TTC549 (cell line): ENCODE data around the gene OR52N4.
"Not testable (repeated sequence)": the region's sequence is repeated elsewhere in the genome, so short reads cannot be mapped to it uniquely, and the experiment has no call there.

Experiments
- FAIRE-seq: peaks from 2 replicates; lab custom pipeline; 2012; peaks lifted over from hg19 to GRCh38; lab: Jason Lieb, UNC

The OR52N4 gene

GRCh38 chr11:5753943-5754342 lies at the start of gene OR52N4:
Gene OR52N4, plus strand, starts transcription at chr11:5754243. Its CDS starts 498 bp downstream, at chr11:5754741.
- no peak for FAIRE-seq

DNA sequence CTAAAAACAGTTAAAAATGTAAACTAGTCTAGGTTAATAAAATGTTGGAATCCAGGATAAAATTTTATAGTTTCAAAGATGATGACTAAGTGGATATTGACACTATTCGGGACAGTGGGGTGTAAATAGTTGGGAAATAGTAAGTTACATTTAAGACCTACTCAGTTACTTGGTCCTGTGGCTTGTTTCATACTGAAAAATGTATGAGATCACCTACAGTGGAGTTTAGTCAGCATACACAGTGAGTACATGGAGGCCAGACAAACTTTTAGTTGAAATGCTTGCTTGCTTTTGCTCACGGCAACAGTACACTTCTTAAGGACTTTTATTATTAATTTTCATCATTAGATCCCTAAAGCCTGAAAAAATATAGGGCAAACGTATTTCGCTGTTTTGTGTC lies 48.4 kb upstream of the OR52N4 start:
- no peak for FAIRE-seq

- no peak for FAIRE-seq
These were observed 41.5 kb upstream of the OR52N4 start for GRCh38 chr11:5712507-5712906.

- no peak for FAIRE-seq
These were observed 40.3 kb upstream of the OR52N4 start for GRCh38 chr11:5713695-5714094.

DNA sequence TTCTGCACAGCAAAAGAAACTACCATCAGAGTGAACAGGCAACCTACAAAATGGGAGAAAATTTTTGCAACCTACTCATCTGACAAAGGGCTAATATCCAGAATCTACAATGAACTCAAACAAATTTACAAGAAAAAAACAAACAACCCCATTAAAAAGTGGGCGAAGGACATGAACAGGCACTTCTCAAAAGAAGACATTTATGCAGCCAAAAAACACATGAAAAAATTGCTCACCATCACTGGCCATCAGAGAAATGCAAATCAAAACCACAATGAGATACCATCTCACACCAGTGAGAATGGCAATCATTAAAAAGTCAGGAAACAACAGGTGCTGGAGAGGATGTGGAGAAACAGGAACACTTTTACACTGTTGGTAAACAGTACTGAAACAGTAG lies 37.5 kb upstream of the OR52N4 start:
- FAIRE-seq: not testable (repeated sequence)

- no peak for FAIRE-seq
These were observed 34.1 kb upstream of the OR52N4 start for GRCh38 chr11:5719703-5720495.

- no peak for FAIRE-seq
These were observed 31.4 kb upstream of the OR52N4 start for GRCh38 chr11:5722622-5723021.

GRCh38 chr11:5726351-5726750 lies 27.7 kb upstream of the OR52N4 start:
- FAIRE-seq: no peak

GRCh38 chr11:5727691-5728090 lies 26.4 kb upstream of the OR52N4 start:
- no peak for FAIRE-seq

- FAIRE-seq: no peak
These were observed 17.6 kb upstream of the OR52N4 start, which contains the start of gene OR56B1 for GRCh38 chr11:5736396-5736795. Gene OR56B1, plus strand, starts transcription at chr11:5736448. Its CDS starts 69 bp downstream, at chr11:5736517.

- FAIRE-seq: no peak
These were observed 17.0 kb upstream of the OR52N4 start for GRCh38 chr11:5737091-5737490.

DNA sequence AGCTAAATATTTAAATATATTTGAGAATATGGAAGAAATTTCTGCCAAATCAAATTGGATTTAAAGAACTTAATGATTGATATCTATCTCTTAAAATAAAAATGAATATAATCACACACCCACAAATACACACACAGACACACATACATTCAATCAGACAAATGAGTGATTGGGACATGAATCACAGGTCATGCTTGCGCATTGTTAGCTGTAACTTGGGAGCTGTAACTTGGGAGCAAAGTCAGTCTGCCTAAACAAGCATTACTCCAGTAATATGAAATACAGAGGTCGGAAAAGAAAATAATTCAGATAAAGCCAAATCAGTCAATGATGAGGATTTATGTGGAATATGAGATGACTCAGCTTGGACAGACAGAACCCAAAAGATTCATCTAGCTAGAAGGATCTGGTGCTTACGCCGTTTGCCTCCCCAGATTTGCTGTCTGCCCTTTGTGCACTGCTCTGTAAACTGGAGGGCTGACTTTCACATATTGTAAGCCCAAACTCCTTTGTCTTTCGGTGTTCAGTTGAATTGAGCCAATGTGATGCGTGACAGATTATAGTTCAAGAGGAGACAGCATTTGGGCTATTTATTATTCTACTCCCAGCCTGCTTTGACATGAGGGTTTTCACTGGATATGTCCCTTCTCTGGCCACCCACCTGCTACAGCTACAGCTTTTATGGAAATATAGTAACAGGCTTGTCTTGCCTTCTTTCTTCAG lies 16.2 kb upstream of the OR52N4 start:
- no peak for FAIRE-seq

GRCh38 chr11:5738431-5738830 lies 15.6 kb upstream of the OR52N4 start:
- FAIRE-seq: no peak

DNA sequence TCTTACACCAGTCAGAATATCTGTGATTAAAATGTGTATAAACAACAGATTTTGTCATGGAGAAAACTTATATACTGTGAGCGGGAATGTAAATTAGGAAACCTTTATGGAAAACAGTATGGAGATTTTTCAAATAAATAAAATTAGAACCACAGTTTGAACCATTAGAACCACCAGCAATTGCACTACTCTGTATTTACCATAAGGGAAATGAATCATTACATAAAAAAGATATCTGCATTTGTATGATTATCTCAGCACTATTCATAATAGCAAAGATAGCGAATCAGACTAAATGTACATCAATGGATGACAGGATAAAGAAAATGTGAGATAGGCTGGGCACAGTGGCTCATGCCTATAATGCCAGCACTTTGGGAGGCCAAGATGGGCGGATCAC lies 7.4 kb upstream of the OR52N4 start:
- FAIRE-seq: no peak

DNA sequence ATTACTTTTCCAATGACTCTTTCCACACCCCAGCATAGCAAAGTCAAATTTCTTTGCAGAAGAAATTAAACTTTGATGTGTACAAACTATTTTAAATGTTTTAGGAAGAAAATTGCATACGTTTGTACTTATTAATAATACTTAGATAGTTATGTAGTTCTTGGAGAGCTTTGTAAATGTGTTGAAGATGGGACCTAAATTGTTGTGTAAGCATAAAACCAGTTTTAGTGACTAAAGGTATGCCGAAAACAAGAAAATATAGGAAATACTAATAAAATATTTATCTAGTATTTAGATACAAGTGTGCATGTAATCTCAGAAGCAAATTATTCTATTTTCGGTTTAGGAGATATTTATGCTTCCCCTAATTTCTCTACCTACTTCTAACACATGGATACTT lies 4.2 kb upstream of the OR52N4 start:
- no peak for FAIRE-seq

DNA sequence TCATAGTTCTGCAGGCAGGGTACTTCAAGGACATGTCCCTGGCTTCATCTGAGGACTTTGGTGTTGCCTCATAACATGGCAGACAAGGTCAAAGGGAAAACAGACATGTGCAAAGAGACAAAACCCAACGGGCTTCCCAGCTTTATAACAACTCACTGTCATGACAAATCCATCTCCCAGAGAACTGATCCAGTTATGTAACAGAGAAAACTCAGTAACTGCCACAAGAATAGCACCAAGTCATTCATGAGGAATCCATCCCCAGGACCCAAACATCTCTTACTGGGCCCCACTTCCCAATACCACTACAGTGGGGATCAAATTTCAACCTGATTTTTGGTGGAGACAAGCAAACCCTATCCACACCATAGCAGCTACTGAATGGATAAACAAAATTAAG lies 13.0 kb downstream of the OR52N4 start:
- no peak for FAIRE-seq

GRCh38 chr11:5783255-5783654 lies 29.2 kb downstream of the OR52N4 start, which contains the start of gene OR52N5:
Gene OR52N5, minus strand, starts transcription at chr11:5783355. Its CDS starts 4,721 bp downstream, at chr11:5778634.
- FAIRE-seq: no peak

- FAIRE-seq: no peak
These were observed 37.1 kb downstream of the OR52N4 start, which contains the start of gene OR52N1 for GRCh38 chr11:5791165-5791564. Gene OR52N1, minus strand, starts transcription at chr11:5791265. Its CDS starts 2,449 bp downstream, at chr11:5788816.

- FAIRE-seq: no peak
These were observed 42.5 kb downstream of the OR52N4 start for GRCh38 chr11:5796541-5796940.

DNA sequence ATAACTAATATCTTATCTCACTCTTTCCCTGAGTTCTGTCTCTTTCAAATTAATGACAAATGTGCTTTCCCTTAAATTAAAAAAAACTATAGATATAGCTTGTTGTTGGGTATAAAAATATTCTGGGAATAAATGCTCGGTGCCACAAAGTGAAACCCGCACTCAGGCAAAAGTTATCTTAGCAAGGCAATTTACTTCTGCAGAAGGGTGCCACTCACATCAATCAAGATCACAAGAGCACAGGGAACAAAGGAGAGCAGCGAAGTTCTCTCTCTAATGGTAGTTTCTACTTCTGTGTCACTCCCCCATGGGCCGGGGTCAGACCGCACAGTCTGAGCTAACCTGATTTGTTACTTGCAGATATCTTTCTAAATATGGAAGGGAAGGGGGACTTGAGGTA lies 49.9 kb downstream of the OR52N4 start:
- no peak for FAIRE-seq
